HG02852 (cell line): Measurements from ENCODE around the gene OGG1.

ENCODE experiments used
- ATAC-seq: cut with Tn5 transposase; IDR thresholded peaks from one replicate; pipeline ENCODE4 v1.9.1; 2021; ENCODE audit warnings: mild to moderate bottlenecking, moderate library complexity; ENCODE audit not compliant: unreplicated experiment

The OGG1 gene

GRCh38 chr3:9781978-9782603, 32.3 kb downstream of the OGG1 start:
- no peak for ATAC-seq

- no peak for ATAC-seq
Measured at GRCh38 chr3:9782770-9783169, 33.0 kb downstream of the OGG1 start.

GRCh38 chr3:9783954-9784353, 34.2 kb downstream of the OGG1 start:
- ATAC-seq = no peak

- ATAC-seq = no peak
Measured at GRCh38 chr3:9784965-9785364, 35.2 kb downstream of the OGG1 start.

- no peak for ATAC-seq
Measured at GRCh38 chr3:9785602-9786001, 35.9 kb downstream of the OGG1 start.

- no peak for ATAC-seq
Measured at GRCh38 chr3:9786209-9786739, 36.5 kb downstream of the OGG1 start.

GRCh38 chr3:9786825-9787669, 37.3 kb downstream of the OGG1 start:
- no peak for ATAC-seq

- no peak for ATAC-seq
Measured at GRCh38 chr3:9787714-9788113, 38.0 kb downstream of the OGG1 start.

GRCh38 chr3:9791127-9791526, 41.4 kb downstream of the OGG1 start:
- no peak for ATAC-seq

GRCh38 chr3:9791790-9792404, 42.1 kb downstream of the OGG1 start:
- ATAC-seq = no peak

GRCh38 chr3:9792405-9793160, 42.8 kb downstream of the OGG1 start, which contains the start of the genes ARPC4 and TADA3:
Gene ARPC4, plus strand, starts transcription at chr3:9793082. Its CDS starts 40 bp downstream, at chr3:9793122.
Gene TADA3, minus strand, starts transcription at chr3:9792473. Its CDS starts 1,007 bp downstream, at chr3:9791466.
- ATAC-seq = peak; percentile 79

- ATAC-seq = peak; percentile 9
Measured at GRCh38 chr3:9793161-9793781, 43.5 kb downstream of the OGG1 start.

GRCh38 chr3:9794400-9794799, 44.6 kb downstream of the OGG1 start:
- no peak for ATAC-seq

- ATAC-seq = no peak
Measured at GRCh38 chr3:9795207-9795606, 45.5 kb downstream of the OGG1 start.

GRCh38 chr3:9797196-9797945, 47.6 kb downstream of the OGG1 start:
- ATAC-seq = no peak

GRCh38 chr3:9800529-9800928, 50.8 kb downstream of the OGG1 start:
- no peak for ATAC-seq

GRCh38 chr3:9803494-9803893, 53.7 kb downstream of the OGG1 start:
- ATAC-seq = no peak

- no peak for ATAC-seq
Measured at GRCh38 chr3:9804996-9805395, 55.2 kb downstream of the OGG1 start.

- no peak for ATAC-seq
Measured at GRCh38 chr3:9806137-9806536, 56.4 kb downstream of the OGG1 start.
